Smooth muscle cell (in vitro differentiated cells): ENCODE results near the gene ATG9A. TPM values are rescaled to one million over a fixed set of nuclear protein-coding genes. Genes with fewer than 3 reads are reported as not detected.

Source experiments
- DNase-seq: peaks from one replicate; lab custom pipeline; 2025; ENCODE audit not compliant: unreplicated experiment; lab: John Stamatoyannopoulos, UW
- H2AFZ ChIP-seq: fragments of 200-600 bp; sonication (generic); 2 replicates; pipeline ENCODE4 v1.6.0; 2016; ENCODE audit warnings: antibody characterized with exemption, low read depth, mild to moderate bottlenecking
- H3F3A ChIP-seq: fragments of 200-600 bp; sonication (generic); 2 replicates; pipeline ENCODE4 v1.6.0; 2017; ENCODE audit warnings: antibody characterized with exemption, low read depth
- H3K27ac ChIP-seq: fragments of 200-600 bp; sonication (generic); 2 replicates; pipeline ENCODE4 v1.5.1; 2016; ENCODE audit warnings: low read depth, mild to moderate bottlenecking
- H3K27me3 ChIP-seq: fragments of 200-600 bp; sonication (generic); 2 replicates; pipeline ENCODE4 v1.6.1; 2016; ENCODE audit warnings: low read depth, mild to moderate bottlenecking
- H3K36me3 ChIP-seq: fragments of 200-600 bp; sonication (generic); 2 replicates; pipeline ENCODE4 v1.5.1; 2016; ENCODE audit warnings: low read depth
- H3K4me1 ChIP-seq: fragments of 200-600 bp; sonication (generic); 2 replicates; pipeline ENCODE4 v1.5.1; 2016; ENCODE audit warnings: low read depth
- H3K4me2 ChIP-seq: fragments of 200-600 bp; sonication (generic); 2 replicates; pipeline ENCODE4 v1.6.0; 2016; ENCODE audit warnings: mild to moderate bottlenecking
- H3K4me3 ChIP-seq: fragments of 200-600 bp; sonication (generic); 2 replicates; pipeline ENCODE4 v1.5.1; 2016; ENCODE audit warnings: mild to moderate bottlenecking
- H3K79me2 ChIP-seq: fragments of 200-600 bp; sonication (generic); 2 replicates; pipeline ENCODE4 v1.6.0; 2016; ENCODE audit warnings: low read depth, mild to moderate bottlenecking
- H3K9ac ChIP-seq: fragments of 200-600 bp; sonication (generic); 2 replicates; pipeline ENCODE4 v1.6.0; 2016; ENCODE audit warnings: low read depth
- H3K9me3 ChIP-seq: fragments of 200-600 bp; sonication (generic); replicated peaks from 2 replicates; pipeline ENCODE4 v1.5.1; 2016; ENCODE audit warnings: low read depth
- H4K20me1 ChIP-seq: fragments of 200-600 bp; sonication (generic); 2 replicates; pipeline ENCODE4 v1.6.0; 2016; ENCODE audit warnings: low read depth
- CTCF ChIP-seq: fragments of 200-600 bp; sonication (generic); IDR thresholded peaks from 2 replicates; pipeline ENCODE4 v1.5.1; 2017; ENCODE audit warnings: borderline replicate concordance, mild to moderate bottlenecking, antibody characterized with exemption; ENCODE audit not compliant: insufficient read depth, poor library complexity, severe bottlenecking
- WGBS: methylation state at CpG from one replicate; pipeline ENCODE4 v1.1.7; 2016; ENCODE audit warnings: low lambda C conversion rate; 5-methylcytosine and 5-hydroxymethylcytosine counted together
- polyA plus RNA-seq: library from polyadenylated mRNA; unstranded; fragments of >200 nt; fragmentation: Nextera tagmentation; extraction: Ambion mirVana; gene quantifications from 2 replicates; pipeline ENCODE4 v1.2.1, GENCODE V29; 2016
- total RNA-seq: library from RNA; depleted of rRNA; stranded (reverse); fragments of >200 nt; gene quantifications from 2 replicates; pipeline ENCODE4 v1.2.3, GENCODE V29; 2014

ATG9A gene
- total and polyA plus RNA-seq, 2 experiments from 2014 or later: 58.1 to 61.6 TPM

GRCh38 chr2:219213486-219214071 is 15.9 kb downstream of the ATG9A start:
- no peak overlapping the region for H3K4me3 ChIP-seq
- no peak overlapping the region for H3K27ac ChIP-seq
- peaks cover 3% of the 10 kb centered on the region for H3K4me1 ChIP-seq
- H4K20me1 ChIP-seq: no peaks in the 10 kb centered on the region
- DNase-seq: no peak
- H3K9me3 ChIP-seq: no peaks in the 10 kb centered on the region
- H3K4me2 ChIP-seq: no peak overlapping the region
- H3K79me2 ChIP-seq: peaks cover 10% of the 10 kb centered on the region
- 98% methylated on average over 10 of the region's 10 CpGs for WGBS
- H3K9ac ChIP-seq: no peak overlapping the region
- H3F3A ChIP-seq: peaks cover 6% of the 10 kb centered on the region
- no peaks in the 10 kb centered on the region for H3K36me3 ChIP-seq
- no peak overlapping the region for H2AFZ ChIP-seq
- no peak for TF ChIP-seq CTCF
- no peaks in the 10 kb centered on the region for H3K27me3 ChIP-seq

- Histone ChIP-seq H3K4me1 (peaks cover 3% of the 10 kb centered on the region), H3K4me3 (no peak overlapping the region), H2AFZ (no peak overlapping the region), H3K27ac (no peak overlapping the region), H3K36me3 (no peaks in the 10 kb centered on the region), H3K79me2 (peaks cover 10% of the 10 kb centered on the region), H4K20me1 (no peaks in the 10 kb centered on the region), H3K27me3 (no peaks in the 10 kb centered on the region), H3K9ac (no peak overlapping the region), H3K4me2 (no peak overlapping the region), H3K9me3 (no peaks in the 10 kb centered on the region), H3F3A (peaks cover under 1% of the 10 kb centered on the region)
- no peak for TF ChIP-seq CTCF
- DNase-seq: no peak
- WGBS: 98% methylated on average over 8 of the region's 8 CpGs
These were observed 16.4 kb downstream of the ATG9A start for GRCh38 chr2:219213026-219213415.

GRCh38 chr2:219210886-219211362 is 18.5 kb downstream of the ATG9A start:
- Histone ChIP-seq H3K4me1 (no peaks in the 10 kb centered on the region), H3F3A (peaks cover 5% of the 10 kb centered on the region), H3K4me3 (no peak overlapping the region), H4K20me1 (no peaks in the 10 kb centered on the region), H3K9ac (no peak overlapping the region), H3K36me3 (no peaks in the 10 kb centered on the region), H3K27me3 (no peaks in the 10 kb centered on the region), H3K4me2 (no peak overlapping the region), H3K27ac (no peak overlapping the region), H3K79me2 (no peaks in the 10 kb centered on the region), H3K9me3 (no peaks in the 10 kb centered on the region), H2AFZ (no peak overlapping the region)
- 95% methylated on average over 9 of the region's 9 CpGs for WGBS
- DNase-seq: no peak
- TF ChIP-seq CTCF: no peak
